HG02588 (cell line): ENCODE results near the gene SDSL.

Source experiments
- ATAC-seq: cut with Tn5 transposase; IDR thresholded peaks from one replicate; pipeline ENCODE4 v1.9.1; 2021; ENCODE audit warnings: mild to moderate bottlenecking, moderate library complexity; ENCODE audit not compliant: unreplicated experiment

Gene SDSL

GRCh38 chr12:113479216-113479589, 57.0 kb downstream of the SDSL start:
- no peak for ATAC-seq

DNA sequence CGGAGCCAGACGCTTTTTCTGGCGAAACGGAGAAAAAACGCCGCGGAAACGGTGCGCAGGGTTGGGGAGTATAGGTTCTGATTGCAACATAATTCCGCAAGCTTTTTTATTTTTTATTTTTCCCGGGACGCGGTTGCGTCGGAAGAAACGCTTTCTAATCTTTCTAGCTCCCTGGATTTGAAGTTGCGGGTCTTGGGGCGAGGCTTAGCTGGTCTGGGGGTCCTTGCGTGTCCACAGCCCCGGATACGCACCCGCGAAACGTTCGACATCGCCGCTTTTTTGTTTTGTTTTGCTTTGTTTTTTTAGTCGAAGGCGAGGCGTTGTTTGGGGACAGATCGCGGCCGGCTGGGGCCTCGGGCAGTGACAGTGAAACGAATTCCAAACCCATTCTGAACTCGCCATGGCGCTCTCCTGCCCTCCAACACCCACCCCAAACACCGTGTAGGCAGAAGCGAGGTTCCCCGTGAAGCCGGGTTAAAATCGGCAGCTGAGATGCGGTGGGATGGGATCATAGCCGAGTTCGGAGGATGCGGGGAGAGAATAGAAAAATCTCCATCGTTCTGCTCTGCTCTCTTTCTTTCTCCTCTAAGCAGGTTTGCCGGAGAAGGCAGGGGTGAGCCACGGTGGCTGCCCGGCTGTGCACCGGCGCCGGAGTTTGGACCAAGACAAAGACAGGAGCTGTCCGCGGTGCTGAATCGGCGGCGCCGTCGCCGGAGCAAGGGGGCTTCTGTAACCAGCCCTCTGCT, 57.6 kb downstream of the SDSL start:
- ATAC-seq: no peak

- ATAC-seq: no peak
These were observed 58.3 kb downstream of the SDSL start for GRCh38 chr12:113480336-113480971.

DNA sequence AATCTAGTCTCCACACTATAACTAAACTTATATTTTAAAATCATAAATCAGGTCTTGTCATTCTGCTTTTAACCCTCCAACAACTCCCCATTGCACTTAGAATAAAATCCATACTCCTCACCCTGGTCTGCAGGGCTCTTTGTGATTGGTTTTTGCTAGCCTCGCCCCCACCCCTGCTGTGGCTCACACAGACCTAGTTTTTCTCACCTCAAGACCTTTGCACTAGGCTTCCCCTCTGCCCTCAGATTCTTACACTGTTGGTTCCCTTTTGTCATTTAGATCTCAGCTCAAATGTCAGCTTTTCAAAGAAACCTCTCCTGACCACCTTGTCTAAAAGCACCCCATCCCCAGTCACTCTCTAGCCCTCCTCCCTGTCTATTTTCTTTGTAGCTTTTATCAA, 60.2 kb downstream of the SDSL start:
- ATAC-seq: no peak

GRCh38 chr12:113485330-113485729, 63.1 kb downstream of the SDSL start:
- ATAC-seq: no peak

DNA sequence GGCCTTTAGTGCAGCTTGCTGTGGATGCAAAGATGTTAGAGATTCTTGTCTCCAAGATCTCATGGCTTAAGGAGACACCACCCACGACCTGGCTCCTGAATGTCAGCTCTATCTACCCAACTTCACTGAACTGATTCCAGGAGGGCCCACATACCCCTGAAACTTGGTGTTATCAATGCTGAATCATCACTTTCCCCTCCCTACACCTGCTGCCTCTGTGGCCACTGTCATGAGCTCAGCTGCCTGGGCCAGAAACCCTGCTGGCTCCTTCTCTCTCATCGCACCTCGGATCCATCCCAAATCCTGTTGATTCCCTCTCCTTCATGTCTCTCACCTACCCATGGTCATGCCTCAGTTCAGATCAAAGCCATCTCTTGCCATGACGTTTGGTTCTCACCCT, 64.5 kb downstream of the SDSL start:
- no peak for ATAC-seq
